ENCODE measurements around the gene TRAF3IP1. TPM values are rescaled to one million over a fixed set of nuclear protein-coding genes. Genes with fewer than 3 reads are reported as not detected.

Gene TRAF3IP1
- total and polyA plus RNA-seq, 2 donors (not counting 1 experiment from before 2014, with no cell fraction given): 3.9 to 9.2 TPM

GRCh38 chr2:238280083-238280825 is 40.1 kb upstream of the TRAF3IP1 start:
- H3K36me3 ChIP-seq (ENCODE audit: control insufficient read depth, insufficient read depth, low read length): no peaks in the 10 kb centered on the region
- DNase-seq (ENCODE audit: low read depth in 2 of 2): no peak
- H3K27me3 ChIP-seq (ENCODE audit: control insufficient read depth, insufficient read depth, low read length): no peaks in the 10 kb centered on the region
- no peak overlapping the region for H3K27ac ChIP-seq (ENCODE audit: insufficient read depth, low read length)
- H3K9ac ChIP-seq (ENCODE audit: insufficient read depth, low read length): no peak overlapping the region
- peaks cover 1% of the 10 kb centered on the region for H3K4me1 ChIP-seq (ENCODE audit: control insufficient read depth, extremely low read depth, insufficient read depth, low read length)
- H3K79me2 ChIP-seq (ENCODE audit: control insufficient read depth, insufficient read depth, low read length): peaks cover 1% of the 10 kb centered on the region
- H2AFZ ChIP-seq (ENCODE audit: low read length): no peak overlapping the region
- H3K9me3 ChIP-seq (ENCODE audit: control insufficient read depth, insufficient read depth, low read depth, low read length): no peaks in the 10 kb centered on the region
- TF ChIP-seq EZH2 (IDR thresholded peaks at IDR 0.05; ENCODE audit: low read length, missing control alignments): no peak
- no peak for TF ChIP-seq CTCF (conservative IDR thresholded peaks at IDR 0.05 in 1 of 2, IDR thresholded peaks at IDR 0.05 in 1 of 2; ENCODE audit: low read depth in 1 of 2, low read length in 2 of 2)
- no peak overlapping the region for H3K4me3 ChIP-seq (replicated peaks in 1 of 4; ENCODE audit: control extremely low read depth in 1 of 4, insufficient read depth in 1 of 4, low read depth in 3 of 4, low read length in 4 of 4)
- H3K4me2 ChIP-seq (ENCODE audit: extremely low read depth, insufficient read depth, low read length): no peak overlapping the region
- no peaks in the 10 kb centered on the region for H4K20me1 ChIP-seq (ENCODE audit: control insufficient read depth, extremely low read depth, insufficient read depth, low read length)

GRCh38 chr2:238281826-238282480 is 38.4 kb upstream of the TRAF3IP1 start:
- Histone ChIP-seq H3K4me3 (replicated peaks in 1 of 4; ENCODE audit: control extremely low read depth in 1 of 4, insufficient read depth in 1 of 4, low read depth in 3 of 4, low read length in 4 of 4) (no peak overlapping the region), H3K9ac (ENCODE audit: insufficient read depth, low read length) (no peak overlapping the region), H2AFZ (ENCODE audit: low read length) (no peak overlapping the region), H3K36me3 (ENCODE audit: control insufficient read depth, insufficient read depth, low read length) (no peaks in the 10 kb centered on the region), H3K79me2 (ENCODE audit: control insufficient read depth, insufficient read depth, low read length) (peaks cover 1% of the 10 kb centered on the region), H3K27ac (ENCODE audit: insufficient read depth, low read length) (no peak overlapping the region), H3K27me3 (ENCODE audit: control insufficient read depth, insufficient read depth, low read length) (no peaks in the 10 kb centered on the region), H3K9me3 (ENCODE audit: control insufficient read depth, insufficient read depth, low read depth, low read length) (no peaks in the 10 kb centered on the region), H4K20me1 (ENCODE audit: control insufficient read depth, extremely low read depth, insufficient read depth, low read length) (no peaks in the 10 kb centered on the region), H3K4me1 (ENCODE audit: control insufficient read depth, extremely low read depth, insufficient read depth, low read length) (peaks cover 14% of the 10 kb centered on the region), H3K4me2 (ENCODE audit: extremely low read depth, insufficient read depth, low read length) (no peak overlapping the region)
- no peak for TF ChIP-seq CTCF (conservative IDR thresholded peaks at IDR 0.05 in 1 of 2, IDR thresholded peaks at IDR 0.05 in 1 of 2; ENCODE audit: low read depth in 1 of 2, low read length in 2 of 2)
- no peak for TF ChIP-seq EZH2 (IDR thresholded peaks at IDR 0.05; ENCODE audit: low read length, missing control alignments)
- no peak for DNase-seq (ENCODE audit: low read depth in 2 of 2)

GRCh38 chr2:238282861-238283738 is 37.2 kb upstream of the TRAF3IP1 start:
- H3K36me3 ChIP-seq (ENCODE audit: control insufficient read depth, insufficient read depth, low read length): no peaks in the 10 kb centered on the region
- no peak overlapping the region for H3K4me2 ChIP-seq (ENCODE audit: extremely low read depth, insufficient read depth, low read length)
- H3K4me1 ChIP-seq (ENCODE audit: control insufficient read depth, extremely low read depth, insufficient read depth, low read length): peaks cover 21% of the 10 kb centered on the region
- no peak overlapping the region for H3K27ac ChIP-seq (ENCODE audit: insufficient read depth, low read length)
- no peak overlapping the region for H3K4me3 ChIP-seq (replicated peaks in 1 of 4; ENCODE audit: control extremely low read depth in 1 of 4, insufficient read depth in 1 of 4, low read depth in 3 of 4, low read length in 4 of 4)
- no peak for DNase-seq (ENCODE audit: low read depth in 2 of 2)
- no peaks in the 10 kb centered on the region for H4K20me1 ChIP-seq (ENCODE audit: control insufficient read depth, extremely low read depth, insufficient read depth, low read length)
- H3K9me3 ChIP-seq (ENCODE audit: control insufficient read depth, insufficient read depth, low read depth, low read length): no peaks in the 10 kb centered on the region
- peaks cover 1% of the 10 kb centered on the region for H3K79me2 ChIP-seq (ENCODE audit: control insufficient read depth, insufficient read depth, low read length)
- TF ChIP-seq CTCF (conservative IDR thresholded peaks at IDR 0.05 in 1 of 2, IDR thresholded peaks at IDR 0.05 in 1 of 2; ENCODE audit: low read depth in 1 of 2, low read length in 2 of 2) (no peak), EZH2 (IDR thresholded peaks at IDR 0.05; ENCODE audit: low read length, missing control alignments) (no peak)
- H2AFZ ChIP-seq (ENCODE audit: low read length): no peak overlapping the region
- no peak overlapping the region for H3K9ac ChIP-seq (ENCODE audit: insufficient read depth, low read length)
- no peaks in the 10 kb centered on the region for H3K27me3 ChIP-seq (ENCODE audit: control insufficient read depth, insufficient read depth, low read length)
